HG03521 (cell line): ENCODE results near the gene SLC12A1.

Experiments
- ATAC-seq: cut with Tn5 transposase; IDR thresholded peaks from one replicate; pipeline ENCODE4 v1.9.1; 2021; ENCODE audit warnings: mild to moderate bottlenecking, moderate library complexity; ENCODE audit not compliant: unreplicated experiment

The SLC12A1 gene

DNA sequence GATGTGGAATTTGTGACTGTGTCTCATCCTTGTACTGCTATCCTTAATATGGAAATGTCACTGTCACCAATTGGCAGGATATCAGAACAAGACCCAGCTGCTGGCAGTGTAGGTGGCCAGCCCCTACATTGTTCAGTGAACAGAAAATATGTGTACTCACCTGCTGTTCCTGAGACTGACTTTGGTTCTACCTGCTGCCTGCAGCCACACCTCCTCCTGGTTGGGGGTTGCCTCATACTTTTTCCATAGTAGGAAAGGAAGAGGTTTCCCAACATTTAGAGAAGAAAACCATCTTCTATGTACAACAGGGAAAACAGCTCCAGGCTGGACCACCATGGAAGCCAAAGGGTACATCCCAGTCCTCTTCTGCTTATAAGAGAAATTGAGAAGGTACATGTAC lies 35.9 kb downstream of the SLC12A1 start:
- ATAC-seq, result no peak

DNA sequence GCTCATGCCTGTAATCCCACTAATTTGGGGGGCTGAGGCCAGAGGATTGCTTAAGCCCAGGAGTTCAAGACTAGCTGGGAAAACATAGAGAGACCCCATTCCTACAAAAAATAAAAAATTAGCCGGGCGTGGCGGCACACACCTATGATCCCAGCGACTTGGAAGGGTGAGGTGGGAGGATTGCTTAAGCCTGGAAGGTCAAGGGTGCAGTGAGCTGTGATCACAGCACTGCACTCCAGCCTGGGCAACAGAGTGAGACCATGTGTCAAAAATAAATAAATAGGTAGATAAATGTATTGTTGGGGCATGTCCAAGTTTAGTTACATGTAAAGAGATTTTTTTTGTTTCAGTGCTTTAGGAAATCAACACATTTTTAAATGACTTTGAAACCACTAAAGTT lies 36.4 kb downstream of the SLC12A1 start:
- ATAC-seq, result no peak

DNA sequence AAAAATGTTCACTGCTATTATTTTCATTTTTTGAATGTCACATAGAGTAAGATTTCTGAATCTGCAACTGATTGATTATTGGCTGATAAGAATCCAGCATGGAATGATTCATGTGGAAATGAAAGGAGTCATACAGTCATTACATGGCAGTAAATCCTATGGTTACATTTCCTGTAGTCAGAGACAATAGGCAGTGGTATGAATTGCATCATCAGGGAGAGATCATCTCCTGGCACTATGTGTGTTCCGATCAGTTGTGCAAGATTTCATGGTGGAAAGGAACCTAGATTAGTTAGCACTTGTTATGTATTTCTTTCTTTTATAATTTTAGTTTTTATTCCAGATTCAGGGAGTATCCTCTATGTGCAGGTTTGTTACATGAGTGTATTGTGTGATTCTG lies 38.8 kb downstream of the SLC12A1 start:
- ATAC-seq, result no peak

DNA sequence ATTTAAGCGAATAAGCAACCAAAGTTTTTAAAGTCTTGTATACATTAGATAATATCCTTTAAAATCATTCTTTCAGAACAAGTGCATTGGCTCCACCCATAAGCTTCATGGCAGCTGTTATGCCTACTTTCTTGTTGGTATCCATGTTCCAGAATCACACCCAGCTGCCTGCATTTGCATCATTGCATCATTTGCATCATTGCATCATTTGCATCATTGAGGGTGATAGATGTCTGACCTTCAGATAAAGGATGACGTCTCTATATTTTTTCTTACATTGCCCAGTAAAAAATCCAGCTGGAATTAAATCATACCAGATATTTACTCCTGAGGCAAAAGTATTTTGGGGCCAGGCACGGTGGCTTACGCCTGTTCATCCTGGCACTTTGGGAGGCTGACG lies 42.3 kb downstream of the SLC12A1 start:
- no peak for ATAC-seq

DNA sequence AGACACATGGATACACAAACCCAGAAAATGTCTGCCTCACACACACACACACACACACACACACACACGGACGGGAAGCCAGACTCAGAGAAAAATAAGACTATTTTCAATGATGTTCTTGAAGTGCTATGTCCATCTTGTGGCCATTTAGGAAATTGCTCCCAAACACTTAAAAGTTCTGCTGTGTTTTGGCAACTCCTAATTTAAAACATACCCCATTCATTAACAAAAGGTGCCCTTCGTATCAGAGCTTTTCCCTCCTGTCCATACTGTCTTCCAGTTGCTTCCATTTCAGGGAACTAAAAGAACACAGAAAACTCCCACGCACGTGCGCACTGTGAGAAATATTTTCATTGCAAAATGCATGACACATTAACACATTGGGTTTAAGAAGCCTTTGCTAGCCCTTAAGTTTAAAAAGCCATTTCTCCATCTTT lies 44.6 kb downstream of the SLC12A1 start:
- no peak for ATAC-seq

DNA sequence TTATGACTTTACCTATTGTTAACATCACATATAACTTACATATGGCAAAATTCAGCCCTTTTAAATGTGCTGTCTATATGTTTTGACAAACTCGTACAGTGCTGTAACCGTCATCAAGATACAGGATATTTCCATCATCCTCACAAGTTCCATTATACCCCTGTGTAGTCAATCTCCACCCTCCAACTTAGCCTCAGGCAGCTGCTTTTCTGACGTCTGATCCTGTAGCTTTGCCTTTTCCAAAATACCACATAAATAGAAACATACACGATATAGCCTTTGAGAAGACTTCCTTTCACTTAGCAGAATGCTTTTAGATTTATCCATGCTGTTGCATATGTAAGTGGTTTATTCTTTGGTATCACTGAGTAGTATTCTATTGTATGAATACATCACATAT lies 47.1 kb downstream of the SLC12A1 start:
- ATAC-seq, result no peak

DNA sequence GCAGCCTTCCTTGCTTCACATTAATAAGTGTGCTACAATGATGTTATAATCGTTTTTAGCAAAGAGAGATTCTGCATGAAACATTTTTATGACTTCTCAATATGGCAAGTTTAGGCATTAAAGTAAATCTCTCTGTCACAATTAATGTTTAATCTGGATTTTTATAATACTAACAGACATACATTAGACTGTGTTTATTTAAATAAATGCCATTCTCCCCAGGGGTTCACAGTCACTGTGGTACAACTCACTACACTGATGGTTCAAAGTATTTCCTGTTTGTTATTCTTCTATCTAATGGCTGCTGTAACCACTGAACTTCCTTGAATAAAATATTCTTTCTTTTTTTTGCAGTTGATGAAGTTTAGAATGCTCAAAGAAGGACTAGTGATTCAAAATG lies 59.0 kb downstream of the SLC12A1 start:
- ATAC-seq, result no peak

DNA sequence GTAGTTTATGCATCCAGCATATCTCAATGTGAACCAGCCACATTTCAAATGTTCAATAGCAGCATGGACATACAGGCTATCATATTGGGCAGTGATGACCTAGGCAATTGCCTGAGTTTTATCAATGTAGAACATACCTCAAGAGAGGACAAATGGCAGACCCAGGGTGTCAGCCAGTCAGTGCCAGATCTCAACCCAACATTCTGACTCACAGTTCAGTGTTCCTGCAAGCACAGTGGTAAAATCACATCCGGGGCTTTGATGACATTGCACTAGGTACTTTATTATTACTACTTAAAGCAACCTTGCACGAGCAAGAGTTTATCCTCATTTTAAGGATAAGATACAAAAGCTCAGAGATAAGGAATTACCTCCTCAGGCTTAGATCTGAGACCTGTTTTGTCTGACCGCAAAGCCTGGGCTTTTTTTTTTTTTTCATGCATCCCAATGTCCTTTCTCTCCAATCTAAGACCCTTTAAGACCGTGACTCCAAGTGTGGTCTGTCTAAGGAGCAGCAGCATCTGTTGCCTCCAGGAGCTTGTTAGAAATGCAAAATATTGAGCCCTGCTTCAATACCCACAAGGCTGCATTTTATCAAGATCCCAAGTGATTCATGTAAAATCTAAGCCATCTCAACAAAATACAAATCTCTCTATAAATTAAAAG lies 60.1 kb downstream of the SLC12A1 start:
- no peak for ATAC-seq

DNA sequence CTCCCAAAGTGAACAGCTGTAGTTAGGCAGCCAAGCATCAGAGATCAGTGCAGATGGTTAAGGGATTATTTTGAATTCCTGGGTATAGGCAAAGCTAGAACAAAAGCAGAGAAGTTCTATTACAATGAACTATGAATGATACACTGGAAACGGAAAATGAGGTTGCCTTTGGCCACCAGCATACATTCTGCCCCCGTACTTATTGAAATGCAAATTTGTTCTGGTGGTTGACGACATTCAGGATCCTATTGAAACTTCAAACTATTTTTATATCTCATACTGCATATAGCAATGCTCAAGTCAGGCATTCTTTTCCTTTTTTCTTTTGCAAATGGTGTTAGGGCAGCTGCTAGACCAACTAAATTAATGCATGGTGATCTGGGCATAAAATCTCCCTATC lies 61.7 kb downstream of the SLC12A1 start:
- ATAC-seq, result no peak

DNA sequence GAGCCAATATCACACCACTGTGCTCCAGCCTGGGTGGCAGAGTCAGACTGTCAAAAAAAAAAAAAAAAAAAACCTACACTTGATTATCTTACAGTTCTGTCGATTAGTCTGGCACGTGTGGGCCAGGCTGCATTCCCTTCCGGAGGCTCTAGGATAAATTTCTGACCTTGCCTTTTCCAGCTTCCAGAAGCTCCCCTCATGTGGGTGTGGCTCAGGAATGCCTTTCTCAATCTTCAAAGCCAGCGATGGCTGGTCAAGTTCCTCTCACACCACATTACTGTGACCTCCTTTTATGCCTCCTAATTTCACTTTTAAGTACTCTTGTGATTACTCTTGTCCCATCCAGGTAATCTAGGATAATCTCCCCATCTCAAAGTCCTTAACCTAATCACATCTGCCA lies 66.9 kb downstream of the SLC12A1 start:
- no peak for ATAC-seq

DNA sequence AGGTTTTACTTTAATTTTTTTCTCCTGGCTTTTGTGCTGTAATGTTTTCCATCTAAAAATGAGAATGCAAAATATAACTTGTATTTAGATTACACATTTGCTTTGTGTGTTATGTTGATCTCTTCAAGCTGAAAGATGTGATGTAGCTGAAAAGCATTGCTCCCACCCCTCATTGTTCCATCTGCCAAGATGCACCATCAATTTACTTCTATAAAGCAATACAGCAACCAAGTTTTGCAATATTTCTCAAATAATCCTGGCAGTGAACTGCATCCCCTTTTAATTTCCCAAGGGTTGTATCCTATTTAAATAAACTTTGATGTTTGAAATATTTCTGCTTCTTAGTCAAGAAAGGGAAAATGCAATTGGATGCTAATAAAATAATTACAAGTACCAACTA lies 72.6 kb downstream of the SLC12A1 start:
- no peak for ATAC-seq

DNA sequence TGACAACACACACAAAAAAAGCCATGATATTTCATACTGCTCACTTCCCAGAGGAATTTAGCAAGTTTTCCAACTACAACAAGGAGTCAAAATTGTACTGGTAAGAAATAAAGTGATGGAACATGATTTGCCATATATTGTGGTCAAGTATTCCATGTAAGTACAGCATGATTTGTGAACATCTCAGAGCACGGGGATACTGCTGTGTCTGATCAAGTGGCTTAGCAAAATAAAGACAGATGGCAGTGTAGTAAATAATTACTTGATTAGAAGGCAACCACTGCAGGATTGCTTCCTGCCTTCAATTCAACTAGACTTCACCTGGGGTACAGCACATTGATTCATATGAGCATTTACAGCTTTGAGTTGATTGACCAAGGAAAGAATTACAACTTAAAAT lies 73.5 kb downstream of the SLC12A1 start:
- ATAC-seq, result no peak

DNA sequence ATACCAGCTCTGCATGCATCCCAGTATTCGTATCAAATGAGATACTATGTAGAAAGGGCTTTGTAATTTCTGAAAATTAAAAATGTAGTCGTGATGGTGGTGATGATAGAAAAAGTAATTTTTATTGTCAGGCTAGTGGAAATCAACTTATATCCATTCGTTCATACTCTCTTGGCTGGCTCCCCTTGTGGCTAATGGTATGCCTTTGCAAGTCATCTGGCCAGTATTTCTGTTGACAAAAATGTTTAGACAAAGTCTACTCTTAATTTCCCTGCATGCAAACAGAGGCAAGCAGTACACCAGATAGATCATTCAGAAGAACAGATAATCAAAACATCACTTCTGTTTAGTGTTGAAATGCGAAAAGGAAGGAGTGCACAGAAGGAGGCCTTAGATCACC lies 75.6 kb downstream of the SLC12A1 start:
- ATAC-seq, result no peak

DNA sequence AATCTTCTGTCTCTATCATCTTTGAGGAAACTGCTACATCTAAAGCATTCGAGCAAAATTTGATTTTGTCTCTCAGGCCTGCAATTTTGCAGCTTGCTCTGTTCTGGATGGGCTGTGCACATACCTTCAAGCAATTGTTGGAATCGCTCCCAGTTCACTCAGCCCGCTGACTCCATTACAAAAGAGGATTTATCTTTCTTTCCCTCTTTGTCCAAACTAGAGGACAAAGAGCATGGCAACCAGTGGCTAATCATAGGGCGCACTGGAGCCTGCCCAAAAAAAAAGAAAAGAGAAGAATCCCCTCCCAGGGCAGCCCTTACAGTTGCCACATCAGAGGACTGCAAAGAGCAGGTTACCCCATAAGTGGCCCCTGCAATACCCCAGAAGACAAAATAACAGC lies 76.1 kb downstream of the SLC12A1 start:
- ATAC-seq, result no peak

DNA sequence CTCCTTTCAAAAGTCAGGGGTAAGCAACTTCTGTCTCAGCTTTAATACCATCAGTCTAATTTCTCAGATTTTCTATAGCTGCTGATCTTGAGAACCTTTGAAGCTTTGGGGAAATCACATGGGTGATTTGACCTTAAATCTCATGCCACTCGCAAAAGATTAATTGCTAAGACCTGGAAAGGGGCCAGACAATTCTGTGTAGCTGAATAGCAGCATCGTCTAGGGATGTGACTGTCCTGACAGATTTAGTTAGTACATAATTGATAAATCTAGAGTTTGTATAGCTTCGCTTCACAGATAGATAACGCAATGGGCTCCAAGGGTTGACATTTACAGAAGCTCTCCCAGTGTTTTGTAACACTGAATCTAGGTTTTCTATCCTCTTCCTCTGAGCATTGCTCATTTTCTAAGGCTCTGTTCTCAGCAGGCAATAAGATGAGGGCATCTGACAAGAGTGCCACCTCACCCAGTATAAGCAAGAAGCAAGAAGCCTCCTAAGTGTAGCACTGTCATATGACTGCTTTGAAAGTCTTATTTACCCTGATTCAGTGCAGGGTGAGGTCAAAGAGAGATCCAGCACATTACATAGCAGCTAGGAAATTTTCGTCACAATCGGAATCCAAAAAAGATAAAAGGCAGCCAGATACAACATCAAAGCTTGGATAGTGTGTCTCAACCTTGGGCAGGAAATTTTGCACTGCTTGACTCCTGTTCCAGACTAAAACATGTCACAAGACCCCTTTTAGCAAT lies 77.5 kb downstream of the SLC12A1 start:
- ATAC-seq, result no peak

DNA sequence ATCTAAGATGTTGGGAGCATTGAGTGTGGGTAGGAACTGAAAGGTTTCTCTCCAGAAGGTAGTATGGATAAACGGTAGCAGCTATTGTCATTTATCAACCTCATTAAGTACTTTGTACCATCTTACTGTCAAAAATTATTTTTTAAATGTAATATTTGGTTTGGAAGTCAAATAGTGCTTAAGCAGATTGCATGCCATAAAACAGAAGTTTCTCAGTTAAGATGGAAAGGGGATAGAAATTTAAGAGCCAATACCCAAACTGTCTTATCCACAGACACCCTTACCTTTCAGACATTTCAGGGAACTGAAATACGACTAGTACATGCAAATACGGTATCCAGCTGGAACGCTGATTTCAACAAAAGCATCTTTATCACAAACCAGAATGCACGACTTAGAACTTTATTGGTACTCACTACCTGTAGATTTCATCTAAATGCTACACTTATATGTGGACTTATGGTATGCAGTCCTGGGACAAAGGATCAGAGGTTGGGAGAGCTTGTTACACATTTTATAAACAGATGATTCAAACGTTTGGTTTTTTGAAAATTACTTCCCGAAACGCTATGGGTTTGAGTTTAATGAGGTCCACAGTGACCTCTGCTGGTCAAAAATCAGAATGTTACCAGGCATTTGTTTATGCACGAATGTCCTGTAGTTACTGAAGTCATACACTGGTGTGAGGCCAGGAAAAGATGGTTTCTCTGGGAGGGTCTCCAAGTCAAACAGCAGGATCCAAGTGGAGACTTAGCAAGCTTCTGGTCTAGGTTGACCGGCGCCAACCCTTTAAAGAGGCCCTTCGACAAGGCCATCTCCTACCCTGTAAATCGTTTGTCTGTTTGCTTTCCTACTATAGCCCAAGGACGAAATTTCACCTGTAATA lies 79.5 kb downstream of the SLC12A1 start:
- ATAC-seq, result no peak

DNA sequence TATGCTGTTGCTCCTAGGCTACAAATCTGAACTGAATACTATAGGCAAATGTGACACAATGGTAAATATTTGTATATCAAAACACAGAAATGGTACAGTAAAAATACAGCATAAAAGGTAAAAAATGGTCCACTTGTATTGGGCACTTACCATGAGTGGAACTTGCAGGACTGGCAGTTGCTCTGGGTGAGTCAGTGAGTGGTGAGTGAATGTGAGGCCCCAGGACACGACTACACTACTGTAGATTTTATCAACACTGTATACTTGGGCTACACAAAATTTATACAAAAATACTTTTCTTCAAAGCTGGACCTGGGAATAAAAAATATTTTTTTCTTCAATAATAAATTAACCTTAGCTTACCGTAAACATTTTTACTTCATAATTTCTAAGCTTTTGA lies 83.5 kb downstream of the SLC12A1 start:
- no peak for ATAC-seq

DNA sequence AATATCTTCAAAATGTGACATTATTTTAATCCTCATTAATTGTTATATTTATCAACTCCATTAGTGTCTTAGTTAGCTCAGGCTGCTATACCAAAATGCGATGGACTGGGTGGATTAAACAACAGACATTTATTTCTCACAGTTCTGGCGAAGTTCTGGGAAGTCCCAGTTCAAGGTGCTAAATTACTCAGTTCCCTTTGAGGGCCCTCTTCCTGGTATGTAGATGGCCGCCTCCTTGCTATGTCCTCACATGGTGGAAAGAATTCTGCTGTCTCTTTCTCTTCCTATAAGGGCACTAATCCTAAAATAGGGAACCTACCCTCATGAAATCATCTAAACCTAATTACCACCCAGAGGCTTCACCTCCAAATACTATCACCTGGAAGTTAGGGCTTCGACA lies 86.4 kb downstream of the SLC12A1 start:
- ATAC-seq, result no peak

DNA sequence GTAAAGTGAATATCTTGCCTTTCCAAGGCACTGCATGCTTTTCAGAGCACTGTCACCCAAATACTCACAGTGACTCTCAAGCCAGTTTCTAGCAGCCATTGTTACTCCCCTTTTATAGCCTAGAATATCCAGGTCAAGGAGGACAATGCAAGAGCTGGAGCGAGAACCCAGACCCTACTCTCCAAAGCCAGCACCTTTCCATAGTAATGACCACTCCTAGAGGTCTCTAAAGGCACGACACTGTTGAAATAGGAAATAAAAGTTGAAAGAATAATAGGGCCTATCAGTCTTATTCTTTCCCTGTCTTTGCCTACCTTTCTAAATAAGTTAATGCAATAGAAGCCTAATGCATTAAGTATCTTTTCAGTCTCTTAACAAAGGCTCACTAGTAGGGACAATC lies 91.6 kb downstream of the SLC12A1 start:
- ATAC-seq, result no peak

DNA sequence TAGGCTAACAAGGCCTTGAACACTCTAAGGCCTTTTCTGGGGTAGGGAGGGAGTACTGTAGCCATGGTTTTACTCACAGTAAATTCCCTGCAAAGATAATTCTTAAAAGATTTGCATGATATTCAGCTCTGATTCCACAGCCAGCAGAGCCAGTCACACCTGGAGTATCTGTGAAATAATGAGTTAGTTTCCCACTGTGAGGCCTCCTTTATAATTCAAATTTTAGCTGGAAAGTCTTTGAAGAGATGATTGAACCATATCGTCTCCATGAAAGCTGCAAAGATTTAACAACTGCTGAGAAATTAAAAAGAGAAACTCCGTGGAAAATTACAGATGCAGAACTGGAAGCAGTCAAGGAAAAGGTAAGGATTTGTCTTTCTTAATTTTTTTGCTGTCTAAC lies 92.8 kb downstream of the SLC12A1 start:
- no peak for ATAC-seq

DNA sequence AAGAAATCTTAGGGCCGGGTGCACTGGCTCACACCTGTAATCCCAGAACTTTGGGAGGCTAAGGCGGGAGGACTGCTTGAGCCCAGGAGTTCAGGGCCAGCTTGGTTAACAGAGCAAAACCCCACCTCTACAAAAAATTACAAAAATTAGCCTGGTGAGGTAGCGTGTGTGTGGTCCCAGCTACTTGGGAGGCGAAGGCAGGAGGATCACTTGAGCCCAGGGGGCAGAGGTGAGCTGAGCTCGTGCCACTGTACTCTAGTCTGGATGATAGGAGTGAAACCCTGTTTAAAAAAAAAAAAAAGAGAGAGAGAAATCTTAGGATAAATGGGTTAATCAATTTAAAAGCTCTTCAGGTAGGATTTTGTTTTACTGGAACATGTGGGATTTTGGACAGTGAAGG lies 93.9 kb downstream of the SLC12A1 start:
- ATAC-seq, result no peak

DNA sequence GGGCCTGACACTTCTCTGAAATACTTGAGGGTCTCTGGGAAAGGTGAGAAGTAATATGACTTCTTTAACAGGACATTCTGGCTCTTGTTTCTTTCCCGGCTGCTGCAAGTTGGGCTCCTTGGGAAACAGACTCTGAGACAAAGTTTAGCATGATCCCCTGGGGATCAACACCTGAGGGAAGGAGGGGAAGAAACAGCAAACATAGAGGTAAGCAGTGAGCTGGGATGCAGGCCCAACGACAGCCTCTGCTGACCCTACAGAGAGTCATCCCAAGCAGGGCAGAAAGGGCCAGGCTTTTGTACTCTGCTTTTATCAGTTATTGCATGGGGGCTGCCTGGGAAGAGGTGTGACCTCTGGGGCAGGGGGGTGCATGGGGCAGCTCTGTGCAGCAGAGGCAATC lies 98.3 kb downstream of the SLC12A1 start:
- no peak for ATAC-seq
